Islet precursor cell (in vitro differentiated cells): ENCODE measurements around the gene CIART.
"Not testable (repeated sequence)": the region's sequence is repeated elsewhere in the genome, so short reads cannot be mapped to it uniquely, and the experiment has no call there.

Experiments used
- DNase-seq: peaks from one replicate; pipeline ENCODE4 v3.0.0-alpha.2; 2018

Gene CIART, protein sequence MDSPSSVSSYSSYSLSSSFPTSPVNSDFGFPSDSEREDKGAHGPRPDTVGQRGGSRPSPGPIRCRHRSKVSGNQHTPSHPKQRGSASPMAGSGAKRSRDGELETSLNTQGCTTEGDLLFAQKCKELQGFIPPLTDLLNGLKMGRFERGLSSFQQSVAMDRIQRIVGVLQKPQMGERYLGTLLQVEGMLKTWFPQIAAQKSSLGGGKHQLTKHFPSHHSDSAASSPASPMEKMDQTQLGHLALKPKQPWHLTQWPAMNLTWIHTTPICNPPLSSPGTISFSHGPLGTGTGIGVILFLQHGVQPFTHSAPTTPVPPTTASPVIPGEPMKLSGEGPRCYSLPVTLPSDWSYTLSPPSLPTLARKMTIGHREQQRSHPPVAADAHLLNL

DNA sequence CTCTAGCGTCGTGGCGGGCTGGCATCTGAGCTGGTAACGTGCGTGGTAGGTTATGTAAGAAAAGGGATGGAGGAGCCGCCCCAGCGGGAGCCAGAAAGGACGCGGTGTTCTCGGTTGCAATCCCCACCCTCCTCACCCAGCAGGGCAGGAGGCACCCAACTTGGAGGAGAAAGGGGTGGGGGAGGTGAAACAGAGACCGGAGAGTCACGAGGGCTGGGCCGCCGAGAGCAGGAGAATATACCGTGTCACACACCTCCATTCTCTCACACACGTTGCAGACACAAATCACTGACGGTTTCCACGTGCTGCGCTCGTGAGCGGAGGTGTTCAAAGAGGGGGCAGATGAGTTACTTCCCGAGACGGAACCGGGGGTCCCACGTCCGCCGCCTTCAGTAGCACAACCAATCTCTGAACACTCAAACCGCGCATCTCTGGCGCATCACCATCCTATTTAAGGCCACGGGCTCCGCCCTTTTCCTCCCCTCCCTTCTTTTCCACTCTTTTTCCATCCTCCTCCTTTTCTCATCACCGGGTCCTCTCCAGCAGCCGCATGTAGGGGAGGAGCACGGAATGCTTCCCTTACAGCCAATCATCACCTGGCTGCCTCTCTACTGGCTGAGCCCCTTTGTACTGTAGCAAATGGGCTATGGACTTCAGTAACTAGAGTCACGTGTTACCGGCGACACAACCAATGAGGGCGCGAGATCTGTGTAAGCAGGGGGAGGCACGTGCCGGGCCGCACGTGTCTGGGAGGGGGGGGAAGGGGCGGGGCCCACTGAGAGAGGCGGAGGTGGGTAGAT, at the start of gene CIART:
CIART (plus strand) TSS at position 797 of the 800 bp plus-strand sequence. CDS start 714 bp downstream, outside the sequence.
- DNase-seq = peak; percentile 81

DNA sequence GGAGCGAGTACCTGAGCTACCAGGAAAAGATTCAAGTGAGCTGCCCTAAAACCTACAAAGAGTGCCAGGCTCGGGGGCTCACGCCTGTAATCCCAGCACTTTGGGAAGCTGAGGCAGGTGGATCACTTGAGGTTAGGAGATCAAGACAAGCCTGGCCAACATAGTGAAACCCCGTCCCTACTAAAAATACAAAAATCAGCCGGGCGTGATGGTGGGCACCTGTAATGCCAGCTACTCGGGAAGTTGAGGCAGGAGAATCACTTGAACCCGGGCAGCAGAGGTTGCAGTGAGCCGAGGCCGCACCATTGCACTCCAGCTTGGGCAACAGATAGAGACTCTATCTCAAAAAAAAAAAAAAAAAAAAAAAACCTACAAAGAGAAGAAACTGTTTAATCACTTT, 49.4 kb upstream of the CIART start:
- DNase-seq = not testable (repeated sequence)

DNA sequence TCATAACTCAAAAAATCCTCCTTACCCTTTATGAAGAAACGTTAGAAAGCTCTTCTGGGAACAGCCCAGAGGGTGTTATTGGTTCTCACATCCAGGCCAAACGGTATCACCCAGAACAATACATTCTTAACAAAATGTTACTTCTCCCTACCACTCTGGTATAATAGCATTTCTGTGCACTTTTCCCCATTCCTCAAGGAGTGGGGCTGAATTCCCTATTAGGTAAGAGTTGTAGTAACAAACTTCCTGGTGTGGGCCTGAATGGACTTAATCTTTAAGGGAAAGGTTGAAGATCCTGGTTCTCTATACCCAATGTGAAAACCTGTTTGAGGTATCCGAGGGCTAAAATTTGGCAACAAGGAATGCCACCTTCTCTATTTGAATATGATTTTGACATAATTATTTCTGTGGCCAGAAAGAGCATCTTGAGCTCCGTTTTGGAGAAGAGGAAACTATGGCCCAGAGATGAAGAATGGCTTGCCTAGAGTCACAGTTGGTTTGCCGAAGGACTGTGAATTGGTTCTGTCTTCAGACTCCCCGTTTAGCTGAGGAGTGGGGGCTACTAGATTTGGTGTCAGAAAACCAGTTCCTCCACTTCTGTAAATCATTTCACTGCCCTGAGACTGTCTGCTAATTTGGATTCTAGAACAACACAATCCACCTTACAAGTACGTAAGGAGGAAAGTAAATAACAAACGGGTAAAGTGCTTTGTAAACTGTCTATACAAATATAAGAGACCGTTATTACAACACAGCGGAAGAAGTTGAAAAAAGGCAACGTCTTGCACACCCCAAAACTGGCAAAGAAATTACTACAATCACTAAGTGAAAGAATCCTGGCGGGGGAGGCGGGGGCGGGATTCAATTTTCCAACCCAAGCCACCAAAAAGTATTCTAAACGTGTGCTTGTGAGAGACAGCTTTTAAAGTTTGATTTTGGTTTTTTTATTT, 48.7 kb upstream of the CIART start:
- DNase-seq = no peak

DNA sequence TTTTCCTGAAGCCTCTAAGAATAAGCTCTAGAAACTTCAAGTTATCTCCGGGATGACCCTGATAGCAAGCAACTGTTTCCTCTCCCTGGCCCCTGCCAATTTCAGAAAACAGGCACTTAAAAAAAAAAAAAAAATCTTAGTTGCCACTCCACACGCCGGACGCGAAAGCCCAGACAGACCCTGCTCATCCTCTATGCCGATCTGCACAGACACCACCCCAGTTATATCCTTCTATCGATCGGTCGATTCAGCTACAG, 48.1 kb upstream of the CIART start:
- no peak for DNase-seq

DNA sequence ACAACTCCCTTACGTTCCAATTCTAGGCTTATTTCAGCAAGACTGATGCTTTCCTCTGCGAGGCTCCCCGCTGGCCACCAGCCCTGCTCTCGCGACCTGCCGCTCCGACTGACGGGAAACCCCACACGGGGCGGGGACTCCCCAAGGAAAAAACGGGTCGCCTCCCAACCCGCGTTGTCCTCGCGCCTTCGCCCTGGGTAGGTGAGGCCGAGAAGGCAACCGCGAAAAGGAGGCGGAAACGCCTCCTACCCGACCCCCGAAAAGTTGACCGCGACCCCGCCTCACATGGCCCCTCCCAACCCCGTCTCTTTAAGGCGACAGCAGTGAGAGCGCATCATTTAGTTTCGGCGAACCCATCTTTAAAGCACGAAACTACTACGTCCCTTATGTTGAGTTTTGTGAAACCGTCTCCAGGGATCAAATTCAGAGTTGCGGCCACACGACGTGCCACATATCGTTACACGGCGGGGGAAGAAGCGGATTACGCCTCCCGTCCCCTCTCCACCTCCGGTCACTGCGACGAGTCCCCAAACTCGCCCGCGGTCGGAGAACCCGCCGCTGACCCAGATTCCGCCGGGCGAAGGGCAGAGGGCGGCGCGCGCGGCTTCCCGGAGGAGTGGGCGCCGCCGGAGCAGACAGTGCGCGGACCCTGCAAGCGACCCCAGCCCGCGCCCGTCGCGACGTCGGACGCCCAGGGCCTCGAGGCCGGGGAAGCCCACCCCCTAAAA, 47.6 kb upstream of the CIART start:
- DNase-seq = peak; percentile 81

DNA sequence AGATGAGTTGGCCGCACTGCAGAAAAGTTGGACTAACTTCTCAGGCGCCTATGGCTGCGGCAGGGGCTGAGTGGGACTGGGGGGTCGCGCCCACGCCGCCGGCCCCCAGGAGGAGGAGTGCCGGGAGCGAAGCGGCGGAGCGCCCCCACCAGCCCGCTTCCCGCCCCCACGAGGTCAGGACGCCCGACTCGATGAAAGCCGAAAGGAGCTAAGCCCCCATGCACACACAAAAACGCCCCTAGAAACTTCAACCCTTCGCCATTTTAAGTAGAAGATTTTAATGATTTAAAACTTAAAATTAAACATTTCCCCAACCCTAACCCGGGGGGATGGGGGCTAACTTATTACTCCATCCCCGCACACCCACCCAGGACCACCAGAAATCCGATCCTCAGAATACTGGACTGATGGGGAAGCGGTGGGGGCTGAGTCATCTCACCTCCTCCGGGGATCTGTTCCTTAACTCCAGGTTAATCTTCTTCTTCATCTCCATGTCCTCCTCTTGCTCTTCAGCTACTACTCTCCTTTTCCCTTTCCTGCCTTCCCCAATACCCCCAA, 47.0 kb upstream of the CIART start:
- no peak for DNase-seq

DNA sequence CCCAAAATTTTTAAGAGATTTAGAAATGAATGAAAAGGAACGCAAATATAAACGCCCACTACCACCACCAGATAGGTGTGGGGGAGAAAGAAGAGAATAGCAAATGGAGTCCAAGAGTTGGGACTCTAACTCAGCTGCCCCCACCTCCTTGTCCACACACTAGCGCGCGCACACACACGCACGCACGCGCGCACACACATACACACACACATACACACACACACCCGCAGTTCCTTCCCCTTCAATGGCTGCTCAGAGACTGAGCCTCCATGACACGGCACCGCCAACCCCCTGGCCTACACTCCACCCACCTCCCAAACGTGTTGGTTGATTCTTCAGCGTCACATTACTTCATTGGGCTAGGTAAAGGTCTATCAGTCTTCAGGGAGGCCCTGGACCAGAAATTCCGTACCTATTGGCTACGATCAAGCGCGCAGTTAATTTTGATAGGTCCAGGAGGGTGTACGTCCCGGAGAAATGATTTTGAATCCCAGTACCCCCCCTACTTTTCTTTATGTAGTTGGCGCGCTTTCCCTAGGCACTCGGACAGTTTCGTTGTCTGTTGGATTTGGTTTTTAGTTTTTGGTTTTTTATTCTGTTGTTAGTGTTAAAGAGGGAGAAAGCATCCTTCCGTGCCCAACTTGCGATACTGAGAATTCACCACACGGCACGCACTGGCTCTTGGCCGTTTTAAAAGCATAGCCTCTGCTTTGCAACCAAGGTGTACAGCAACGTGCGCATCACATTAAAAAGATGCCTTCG, 46.3 kb upstream of the CIART start, which contains the start of gene ANP32E:
ANP32E (minus strand) TSS at position 261 of the 762 bp plus-strand sequence. CDS start 326 bp downstream, outside the sequence.
- peak; percentile 99 for DNase-seq

DNA sequence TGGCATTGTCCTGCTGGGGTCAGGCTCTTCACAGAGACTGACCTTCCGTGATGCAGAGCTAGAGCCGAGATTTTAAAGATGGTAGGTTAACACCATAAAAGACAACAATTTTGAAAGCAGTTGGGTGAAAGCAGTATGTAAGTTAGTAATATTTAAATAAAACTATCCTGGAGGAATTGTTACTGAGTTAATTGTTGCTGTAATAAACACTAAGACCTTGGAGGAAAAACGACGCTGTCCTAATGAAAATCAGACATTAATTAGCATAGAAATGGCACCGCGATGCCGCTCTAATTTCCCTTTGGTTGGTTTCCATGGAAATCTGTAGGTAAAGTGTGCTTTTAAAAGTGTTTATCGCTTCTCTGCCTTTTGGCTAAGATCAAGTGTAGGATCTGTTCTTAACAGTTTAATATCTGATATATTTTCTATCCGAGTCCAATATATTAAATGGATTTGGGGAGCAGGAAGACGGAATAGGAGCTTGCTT, 45.7 kb upstream of the CIART start:
- no peak for DNase-seq

DNA sequence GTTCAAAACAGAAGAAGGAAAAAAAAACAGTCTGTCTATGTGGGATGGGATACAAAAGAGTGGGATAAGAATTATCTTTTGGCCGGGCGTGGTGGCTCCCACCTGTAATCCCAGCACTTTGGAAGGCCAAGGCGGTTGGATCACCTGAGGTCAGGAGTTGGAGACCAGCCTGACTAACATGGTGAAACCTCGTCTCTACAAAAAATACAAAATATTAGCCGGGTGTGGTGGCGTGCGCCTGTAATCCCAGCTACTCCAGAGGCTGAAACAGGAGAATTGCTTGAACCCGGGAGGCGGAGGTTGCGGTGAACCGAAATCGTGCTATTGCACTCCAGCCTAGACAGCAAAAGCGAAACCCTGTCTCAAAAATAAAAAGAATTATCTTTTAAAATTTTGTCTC, 45.2 kb upstream of the CIART start:
- DNase-seq = not testable (repeated sequence)

DNA sequence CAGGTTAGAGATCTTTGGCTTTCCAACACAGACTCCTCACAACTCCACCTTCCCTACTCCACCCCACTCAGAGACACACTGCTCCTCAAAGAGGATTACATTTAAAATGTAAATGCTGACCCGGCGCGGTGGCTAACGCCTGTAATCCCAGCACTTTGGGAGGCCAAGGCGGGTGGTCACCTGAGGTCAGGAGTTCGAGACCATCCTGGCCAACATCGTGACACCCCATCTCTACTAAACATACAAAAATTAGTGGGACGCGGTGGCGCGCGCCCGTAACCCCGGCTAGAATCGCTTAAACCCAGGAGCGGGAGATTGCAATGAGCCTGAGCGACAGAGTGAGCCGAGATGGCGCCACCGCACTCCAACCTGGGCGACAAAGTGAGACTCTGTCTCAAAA, 44.6 kb upstream of the CIART start:
- DNase-seq = no peak

DNA sequence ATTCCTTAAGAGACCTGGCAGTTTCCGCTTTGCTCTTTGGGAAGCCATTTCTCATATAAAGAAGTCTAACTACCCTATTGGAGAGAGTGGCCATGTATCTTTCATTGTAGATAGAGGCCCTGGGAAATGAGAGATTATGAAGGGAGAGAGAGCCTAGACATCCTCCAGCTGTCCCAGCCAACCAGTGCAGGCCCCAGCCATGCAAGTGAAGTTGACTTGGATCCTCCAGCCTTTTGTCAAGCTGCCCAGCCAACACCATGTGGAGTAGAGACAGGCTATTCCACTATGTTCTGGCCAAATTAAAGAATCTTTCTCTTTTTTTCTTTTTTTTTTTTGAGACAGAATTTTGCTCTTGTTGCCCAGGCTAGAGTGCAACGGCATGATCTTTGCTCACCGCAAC, 39.4 kb upstream of the CIART start:
- DNase-seq = no peak

DNA sequence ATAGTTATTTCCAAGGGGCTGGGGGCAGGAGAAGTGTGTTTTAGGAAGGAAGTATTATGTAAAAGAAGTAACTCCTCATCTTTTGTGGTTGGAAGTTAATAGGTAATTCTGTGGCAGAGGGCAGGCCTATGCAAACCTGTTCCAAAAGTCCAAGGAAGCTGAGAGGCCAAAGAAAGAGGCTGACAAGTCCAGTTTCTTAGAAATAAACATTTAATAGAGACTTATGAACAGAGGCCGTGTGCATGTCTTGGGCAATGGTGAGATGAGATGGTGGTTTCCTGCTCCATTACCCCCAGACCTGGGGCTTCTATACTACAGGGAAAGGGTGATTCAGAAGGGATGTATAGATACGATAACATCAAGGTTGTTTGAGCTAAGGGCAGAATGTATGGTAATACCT, 32.4 kb upstream of the CIART start:
- DNase-seq = no peak

DNA sequence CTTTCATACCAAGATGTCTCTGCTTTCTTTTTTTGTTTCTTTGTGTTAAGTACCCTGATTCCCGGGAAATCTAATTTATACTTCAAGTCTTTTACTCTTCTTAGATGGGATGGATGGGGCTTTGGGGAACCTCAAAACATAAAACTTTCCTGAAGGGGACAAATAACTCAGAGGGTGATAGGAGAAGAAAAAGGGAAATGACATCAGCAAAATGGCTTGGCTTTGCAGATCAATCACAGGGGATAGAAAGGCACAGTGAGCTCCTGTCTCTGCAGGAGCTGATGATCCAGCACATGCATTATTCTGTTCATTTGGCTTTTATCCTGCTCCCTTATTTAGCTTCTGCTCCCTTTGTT, 26.2 kb upstream of the CIART start:
- DNase-seq = no peak

DNA sequence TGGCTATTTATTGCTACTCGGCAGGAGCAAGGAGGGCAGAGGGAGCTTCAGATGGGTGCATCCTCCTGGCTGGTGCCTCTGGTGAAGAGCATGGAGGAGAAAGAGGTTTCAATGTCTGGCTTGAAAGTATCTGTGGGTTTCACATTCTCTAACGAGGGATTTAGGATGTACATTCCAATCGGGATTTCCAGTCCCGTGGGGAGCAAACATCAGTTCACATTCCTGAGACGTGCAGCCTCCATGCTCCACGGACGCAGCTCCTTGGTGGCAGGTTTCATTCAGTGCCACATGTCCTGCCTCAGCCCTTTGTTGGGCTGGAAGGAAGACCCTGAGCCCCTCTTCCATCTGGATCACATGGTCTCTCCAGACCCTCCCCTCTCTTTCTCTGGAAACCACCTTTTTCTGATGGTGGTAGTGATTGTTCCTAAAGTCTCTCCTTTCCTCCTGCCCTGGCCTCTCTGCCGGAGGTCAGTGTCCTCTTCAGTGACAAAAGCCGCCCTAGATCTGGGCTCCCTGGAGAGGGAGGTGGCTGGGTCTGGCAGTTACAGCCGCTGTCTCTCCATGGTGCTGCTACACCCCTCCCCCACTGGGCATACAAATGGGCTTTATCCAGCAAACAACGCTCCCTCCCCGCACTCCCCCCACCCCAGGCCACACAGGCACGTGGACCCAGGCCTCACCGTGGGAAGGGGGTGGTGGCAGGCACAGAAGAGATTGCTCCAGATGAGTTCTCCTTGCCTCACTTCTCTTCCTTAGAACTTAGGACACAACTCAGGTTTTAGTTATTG, 25.6 kb upstream of the CIART start:
- DNase-seq = peak; percentile 73

DNA sequence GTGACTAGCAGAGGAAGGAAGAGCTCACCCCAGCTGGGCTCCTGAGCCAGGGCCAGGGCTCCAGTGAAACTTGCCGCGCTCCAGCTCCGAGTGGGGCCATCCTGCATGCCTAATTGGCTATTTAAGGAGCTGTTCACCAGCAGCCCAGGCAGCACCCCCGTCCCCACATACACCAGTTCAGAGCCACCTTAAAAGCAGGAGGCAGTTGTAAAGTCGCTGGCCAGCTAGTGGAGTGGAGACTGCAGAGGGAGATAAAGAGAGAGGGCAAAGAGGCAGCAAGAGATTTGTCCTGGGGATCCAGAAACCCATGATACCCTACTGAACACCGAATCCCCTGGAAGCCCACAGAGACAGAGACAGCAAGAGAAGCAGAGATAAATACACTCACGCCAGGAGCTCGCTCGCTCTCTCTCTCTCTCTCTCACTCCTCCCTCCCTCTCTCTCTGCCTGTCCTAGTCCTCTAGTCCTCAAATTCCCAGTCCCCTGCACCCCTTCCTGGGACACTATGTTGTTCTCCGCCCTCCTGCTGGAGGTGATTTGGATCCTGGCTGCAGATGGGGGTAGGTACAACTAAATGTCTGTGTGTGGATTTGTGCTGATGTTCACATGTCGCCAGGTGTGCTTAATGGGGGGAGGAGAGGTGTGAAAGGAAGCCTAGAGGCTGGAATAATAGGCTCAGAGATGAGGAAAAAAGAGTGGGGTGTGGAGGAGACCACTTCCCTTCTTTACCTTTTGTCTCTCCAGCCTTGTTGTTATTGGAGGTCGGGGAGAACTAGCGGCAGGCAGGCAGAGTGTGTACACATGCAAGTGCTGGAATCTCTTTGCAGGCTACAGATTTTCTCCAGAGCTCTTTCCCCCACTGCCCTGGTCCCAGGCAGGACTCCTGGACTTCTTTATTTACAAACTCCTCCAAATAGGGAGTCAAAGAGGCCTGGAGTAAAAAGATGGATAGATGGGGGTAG, 24.4 kb upstream of the CIART start, which contains the start of gene CA14:
CA14 (plus strand) TSS at position 151 of the 962 bp plus-strand sequence; CDS start at position 506, 355 bp downstream.
- DNase-seq = peak; percentile 77

DNA sequence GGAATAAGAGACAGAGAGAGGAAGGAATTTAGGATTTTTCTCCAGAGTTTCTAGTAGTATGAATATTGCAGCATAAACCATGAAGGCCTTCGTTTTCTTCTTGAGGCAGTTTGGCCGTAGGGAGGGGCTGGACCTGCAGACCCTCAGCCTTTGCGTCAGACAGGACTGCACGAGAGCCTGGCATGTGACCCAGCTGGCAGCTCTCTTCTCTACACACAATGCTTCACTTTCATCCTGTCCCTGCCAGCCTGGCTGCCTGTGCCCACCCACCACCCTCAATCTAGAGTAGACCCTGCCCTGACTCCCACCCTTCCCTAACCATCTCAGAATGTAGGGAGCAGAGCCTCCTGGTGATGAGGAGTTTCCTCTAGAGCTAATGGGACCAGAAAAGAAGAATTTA, 23.1 kb upstream of the CIART start:
- DNase-seq = no peak

DNA sequence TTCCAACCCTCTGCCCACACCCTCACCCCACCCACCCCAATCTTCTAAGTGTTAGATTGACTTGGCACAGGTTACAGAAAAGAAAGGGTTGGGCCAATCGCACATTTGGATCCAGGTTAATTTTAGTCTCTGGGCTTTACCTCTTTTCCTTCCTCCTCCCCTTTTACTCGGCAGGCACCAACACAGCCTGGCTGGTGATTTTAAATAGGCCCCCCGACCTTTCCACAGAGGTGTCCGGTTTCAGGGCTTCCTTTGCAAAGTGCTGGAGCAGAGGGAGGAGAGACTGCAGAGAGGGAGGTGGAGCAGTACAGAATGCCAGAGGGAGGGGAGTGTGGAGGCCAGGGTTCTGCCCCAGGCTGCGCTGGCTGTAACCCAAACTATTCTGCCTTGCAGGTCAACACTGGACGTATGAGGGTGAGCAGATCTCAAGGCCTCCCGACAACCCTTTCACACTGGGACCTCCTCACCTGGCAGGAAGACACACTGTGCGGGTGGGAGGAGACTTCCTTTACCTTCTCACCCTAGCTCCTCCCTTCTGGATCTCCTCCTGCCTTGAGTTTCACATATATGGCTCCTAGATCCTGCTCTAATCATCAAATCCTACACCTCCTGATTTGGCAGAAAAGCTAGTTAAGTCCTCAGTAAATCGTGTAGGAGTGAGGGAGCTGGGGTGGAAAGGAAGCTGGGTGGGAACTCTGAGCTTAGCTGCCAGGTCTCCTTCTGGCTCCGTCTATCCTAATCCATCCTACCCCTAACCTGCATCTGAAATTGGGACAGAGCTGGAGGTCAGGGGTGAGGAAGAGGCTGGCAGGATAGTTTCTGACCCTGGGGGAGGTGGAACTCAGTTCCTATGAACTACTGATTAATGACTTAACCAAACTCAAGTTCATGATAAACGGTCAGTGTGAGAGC, 22.3 kb upstream of the CIART start:
- DNase-seq = peak; percentile 91

DNA sequence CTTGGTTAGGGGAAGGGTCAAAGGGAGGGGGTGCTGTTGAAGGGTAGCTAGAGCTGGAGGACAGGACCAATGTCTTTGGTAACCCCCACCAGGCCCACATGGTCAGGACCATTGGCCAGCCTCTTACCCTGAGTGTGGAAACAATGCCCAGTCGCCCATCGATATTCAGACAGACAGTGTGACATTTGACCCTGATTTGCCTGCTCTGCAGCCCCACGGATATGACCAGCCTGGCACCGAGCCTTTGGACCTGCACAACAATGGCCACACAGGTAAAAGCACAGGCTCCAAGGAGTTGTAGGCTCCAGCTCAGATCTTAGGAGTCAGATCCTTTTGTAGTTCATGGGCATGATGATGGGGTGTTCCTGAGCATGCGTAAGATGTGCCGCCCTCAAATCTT, 21.0 kb upstream of the CIART start:
- DNase-seq = no peak
